ENCODE results near the gene HDLBP. TPM values are rescaled to one million over a fixed set of nuclear protein-coding genes. Genes with fewer than 3 reads are reported as not detected.
"Not testable (repeated sequence)": the region's sequence is repeated elsewhere in the genome, so short reads cannot be mapped to it uniquely, and the experiment has no call there.

Gene HDLBP
- total RNA-seq, 2 donors from 2014 or later: 274 to 287 TPM

- H3K27me3 ChIP-seq: no peaks in the 10 kb centered on the region
- peaks cover 0 to 34% of the 10 kb centered on the region in 2 donors for H3K4me1 ChIP-seq
- no peak for TF ChIP-seq CTCF (IDR thresholded peaks at IDR 0.05)
- H3K27ac ChIP-seq: peak overlapping the region in 1 of 2 donors; percentile 14
- DNase-seq (ENCODE audit: low spot score): no peak
- H3K36me3 ChIP-seq: peaks cover 4% of the 10 kb centered on the region
- no peaks in the 10 kb centered on the region for H3K9me3 ChIP-seq
- H3K4me3 ChIP-seq: no peak overlapping the region
Observed at GRCh38 chr2:241302083-241302482, 13.4 kb downstream of the HDLBP start.

GRCh38 chr2:241300000-241300399, 15.5 kb downstream of the HDLBP start:
- Histone ChIP-seq H3K27ac (no peak overlapping the region), H3K36me3 (peaks cover 4% of the 10 kb centered on the region), H3K27me3 (no peaks in the 10 kb centered on the region), H3K9me3 (no peaks in the 10 kb centered on the region), H3K4me3 (no peak overlapping the region), H3K4me1 (peaks cover 0 to 30% of the 10 kb centered on the region in 2 donors)
- no peak for TF ChIP-seq CTCF (IDR thresholded peaks at IDR 0.05)
- no peak for DNase-seq (ENCODE audit: low spot score)

GRCh38 chr2:241298673-241299072, 16.8 kb downstream of the HDLBP start:
- no peak for DNase-seq (ENCODE audit: low spot score)
- Histone ChIP-seq H3K4me3 (no peak overlapping the region), H3K27ac (no peak overlapping the region), H3K27me3 (no peaks in the 10 kb centered on the region), H3K4me1 (peaks cover 0 to 16% of the 10 kb centered on the region in 2 donors), H3K36me3 (peaks cover 4% of the 10 kb centered on the region), H3K9me3 (no peaks in the 10 kb centered on the region)
- no peak for TF ChIP-seq CTCF (IDR thresholded peaks at IDR 0.05)

- Histone ChIP-seq H3K9me3 (no peaks in the 10 kb centered on the region), H3K36me3 (peaks cover 4% of the 10 kb centered on the region), H3K4me1 (peaks cover 0 to 5% of the 10 kb centered on the region in 2 donors), H3K27ac (no peak overlapping the region), H3K4me3 (no peak overlapping the region), H3K27me3 (no peaks in the 10 kb centered on the region)
- no peak for TF ChIP-seq CTCF (IDR thresholded peaks at IDR 0.05)
- no peak for DNase-seq (ENCODE audit: low spot score)
Observed at GRCh38 chr2:241296767-241297166, 18.7 kb downstream of the HDLBP start.

GRCh38 chr2:241295326-241296095, 20.0 kb downstream of the HDLBP start:
- Histone ChIP-seq H3K4me3 (no peak overlapping the region), H3K9me3 (no peaks in the 10 kb centered on the region), H3K36me3 (peaks cover 4% of the 10 kb centered on the region), H3K27ac (no peak overlapping the region), H3K4me1 (peaks cover 0 to 8% of the 10 kb centered on the region in 2 donors), H3K27me3 (no peaks in the 10 kb centered on the region)
- TF ChIP-seq CTCF (IDR thresholded peaks at IDR 0.05): no peak
- DNase-seq (ENCODE audit: low spot score): no peak

GRCh38 chr2:241293378-241293797, 22.1 kb downstream of the HDLBP start:
- not testable (repeated sequence) for H3K36me3 ChIP-seq; H3K27ac ChIP-seq; DNase-seq (ENCODE audit: low spot score); H3K27me3 ChIP-seq; H3K9me3 ChIP-seq; H3K4me3 ChIP-seq
- H3K4me1 ChIP-seq: peaks cover 0 to 27% of the 10 kb centered on the region in 2 donors
